Stimulated activated CD8-positive, alpha-beta memory T cell treated with anti-CD3 and anti-CD28 coated beads, Interleukin-15, amount 100 ng/mL, for 48 hours (primary cell): ENCODE measurements around the gene PCDH1.

Experiments used
- DNase-seq, 2 donors: peaks; one replicate each; pipeline ENCODE4 v3.0.0-alpha.2; 2020; ENCODE audit warnings: low read depth in 2 of 2

The PCDH1 gene

GRCh38 chr5:141873933-141874261 lies 4.3 kb downstream of the PCDH1 start:
- DNase-seq: no peak

GRCh38 chr5:141872496-141873356 lies 5.5 kb downstream of the PCDH1 start:
- no peak for DNase-seq

GRCh38 chr5:141871870-141872269 lies 6.3 kb downstream of the PCDH1 start:
- no peak for DNase-seq

- no peak for DNase-seq
Measured at GRCh38 chr5:141870871-141871270, 7.3 kb downstream of the PCDH1 start.

GRCh38 chr5:141870228-141870627 lies 8.0 kb downstream of the PCDH1 start:
- no peak for DNase-seq

GRCh38 chr5:141869514-141869913 lies 8.7 kb downstream of the PCDH1 start:
- no peak for DNase-seq

GRCh38 chr5:141869040-141869439 lies 9.2 kb downstream of the PCDH1 start:
- no peak for DNase-seq

- DNase-seq: no peak
Measured at GRCh38 chr5:141868541-141868940, 9.7 kb downstream of the PCDH1 start.

GRCh38 chr5:141867651-141868050 lies 10.6 kb downstream of the PCDH1 start:
- DNase-seq: no peak

GRCh38 chr5:141867139-141867538 lies 11.1 kb downstream of the PCDH1 start:
- no peak for DNase-seq

GRCh38 chr5:141866096-141866495 lies 12.1 kb downstream of the PCDH1 start:
- DNase-seq: no peak

- no peak for DNase-seq
Measured at GRCh38 chr5:141865406-141865805, 12.8 kb downstream of the PCDH1 start.

GRCh38 chr5:141864371-141865370 lies 13.5 kb downstream of the PCDH1 start:
- no peak for DNase-seq

GRCh38 chr5:141863569-141864178 lies 14.5 kb downstream of the PCDH1 start:
- no peak for DNase-seq

- DNase-seq: no peak
Measured at GRCh38 chr5:141862936-141863543, 15.2 kb downstream of the PCDH1 start.

GRCh38 chr5:141861194-141861593 lies 17.0 kb downstream of the PCDH1 start:
- no peak for DNase-seq

GRCh38 chr5:141858079-141858765 lies 20.0 kb downstream of the PCDH1 start:
- DNase-seq: no peak

GRCh38 chr5:141857226-141857625 lies 21.0 kb downstream of the PCDH1 start:
- no peak for DNase-seq

- no peak for DNase-seq
Measured at GRCh38 chr5:141856037-141856790, 22.0 kb downstream of the PCDH1 start.

- DNase-seq: no peak
Measured at GRCh38 chr5:141855265-141856036, 22.8 kb downstream of the PCDH1 start.
